ENCODE results near the gene SCGB3A1.

GRCh38 chr5:180628827-180629750 lies 37.8 kb upstream of the SCGB3A1 start:
- TF ChIP-seq RAD21 (conservative IDR thresholded peaks at IDR 0.05 in 1 of 2, IDR thresholded peaks at IDR 0.05 in 1 of 2) (no peak), CEBPB (IDR thresholded peaks at IDR 0.05) (no peak), CTCF (IDR thresholded peaks at IDR 0.05) (no peak), JUN (IDR thresholded peaks at IDR 0.05) (no peak), REST (IDR thresholded peaks at IDR 0.05) (no peak)
